Activated effector memory CD4-positive, alpha-beta T cell treated with anti-CD3 and anti-CD28 coated beads, Interleukin-2, amount 50 U/mL, for 16 hours (primary cell): ENCODE results near the gene TNPO3.
"Not testable (repeated sequence)": the region's sequence is repeated elsewhere in the genome, so short reads cannot be mapped to it uniquely, and the experiment has no call there.

Experiments
- DNase-seq: peaks from one replicate; pipeline ENCODE4 v3.0.0-alpha.2; 2020

TNPO3 gene

GRCh38 chr7:129013048-129013724, 41.7 kb downstream of the TNPO3 start:
- no peak for DNase-seq

- no peak for DNase-seq
Observed at GRCh38 chr7:129012641-129013040, 42.3 kb downstream of the TNPO3 start.

- no peak for DNase-seq
Observed at GRCh38 chr7:129010075-129010474, 44.8 kb downstream of the TNPO3 start.

GRCh38 chr7:129009437-129009836, 45.5 kb downstream of the TNPO3 start:
- no peak for DNase-seq

- no peak for DNase-seq
Observed at GRCh38 chr7:129008645-129009414, 46.1 kb downstream of the TNPO3 start.

GRCh38 chr7:129007572-129007971, 47.3 kb downstream of the TNPO3 start:
- no peak for DNase-seq

GRCh38 chr7:129006636-129007414, 48.1 kb downstream of the TNPO3 start:
- DNase-seq: no peak

GRCh38 chr7:129005186-129005585, 49.7 kb downstream of the TNPO3 start:
- no peak for DNase-seq

- no peak for DNase-seq
Observed at GRCh38 chr7:128997181-128997580, 57.7 kb downstream of the TNPO3 start.

- not testable (repeated sequence) for DNase-seq
Observed at GRCh38 chr7:128994560-128994959, 60.4 kb downstream of the TNPO3 start.

- DNase-seq: no peak
Observed at GRCh38 chr7:128993419-128993818, 61.5 kb downstream of the TNPO3 start.

- no peak for DNase-seq
Observed at GRCh38 chr7:128989961-128990360, 65.0 kb downstream of the TNPO3 start.

GRCh38 chr7:128988372-128988771, 66.5 kb downstream of the TNPO3 start:
- DNase-seq: no peak

- no peak for DNase-seq
Observed at GRCh38 chr7:128986609-128987008, 68.3 kb downstream of the TNPO3 start.

- DNase-seq: no peak
Observed at GRCh38 chr7:128985660-128986059, 69.3 kb downstream of the TNPO3 start.

- DNase-seq: no peak
Observed at GRCh38 chr7:128982105-128982504, 72.8 kb downstream of the TNPO3 start.

GRCh38 chr7:128974241-128974934, 80.5 kb downstream of the TNPO3 start:
- DNase-seq: no peak

GRCh38 chr7:128968624-128969023, 86.3 kb downstream of the TNPO3 start:
- no peak for DNase-seq

GRCh38 chr7:128963327-128963757, 91.6 kb downstream of the TNPO3 start:
- no peak for DNase-seq

- no peak for DNase-seq
Observed at GRCh38 chr7:128962899-128963298, 92.0 kb downstream of the TNPO3 start.

- no peak for DNase-seq
Observed at GRCh38 chr7:128961030-128961659, 93.8 kb downstream of the TNPO3 start.

GRCh38 chr7:128959296-128959695, 95.6 kb downstream of the TNPO3 start:
- no peak for DNase-seq

GRCh38 chr7:128955981-128956380, 98.9 kb downstream of the TNPO3 start:
- no peak for DNase-seq
